Skin epidermis (tissue), 12 donors: ENCODE measurements around the gene IGDCC3.

Source experiments
- H3K27ac ChIP-seq, 21 experiments: fragments of 200-600 bp; sonication (generic) in 11 of 21; one replicate each; pipeline ENCODE4 v1.5.0; 2020; ENCODE audit warnings: mild to moderate bottlenecking in 3 of 21, inconsistent platforms in 2 of 21, moderate library complexity in 2 of 21
- H3K4me3 ChIP-seq, 7 experiments: fragments of 200-600 bp; sonication (generic) in 2 of 7; one replicate each; pipeline ENCODE4 v1.5.0; 2020; ENCODE audit warnings: inconsistent platforms in 2 of 7, mild to moderate bottlenecking in 2 of 7, moderate library complexity in 1 of 7

The IGDCC3 gene

GRCh38 chr15:65377976-65378366 lies at the start of gene IGDCC3:
IGDCC3 (minus strand) TSS chr15:65378002; CDS start chr15:65377788, 214 bp downstream.
- peak within 1 kb of the TSS; percentile 32 to 53 (median 42) for H3K4me3 ChIP-seq
- no peak within 1 kb of the TSS for H3K27ac ChIP-seq

GRCh38 chr15:65426216-65426853 lies 48.5 kb upstream of the IGDCC3 start:
- no peak overlapping the region for H3K27ac ChIP-seq

GRCh38 chr15:65424683-65425082 lies 46.9 kb upstream of the IGDCC3 start:
- Histone ChIP-seq H3K4me3 (no peak overlapping the region), H3K27ac (no peak overlapping the region)

More at GRCh38 chr15:65426216-65426853, 48.5 kb upstream of the IGDCC3 start:
- no peak overlapping the region for H3K4me3 ChIP-seq

- Histone ChIP-seq H3K4me3 (no peak overlapping the region), H3K27ac (no peak overlapping the region)
Observed at GRCh38 chr15:65423976-65424679, 46.3 kb upstream of the IGDCC3 start.

GRCh38 chr15:65423150-65423975 lies 45.6 kb upstream of the IGDCC3 start:
- peak overlapping the region in 2 of 7 experiments; percentile 10 to 28 for H3K4me3 ChIP-seq

GRCh38 chr15:65421360-65422215 lies 43.8 kb upstream of the IGDCC3 start:
- H3K4me3 ChIP-seq, result peak overlapping the region; percentile 15 to 54 (median 37)
- peak overlapping the region in 19 of 21 experiments; percentile 39 to 80 (median 66) for H3K27ac ChIP-seq

More at GRCh38 chr15:65423150-65423975, 45.6 kb upstream of the IGDCC3 start:
- peak overlapping the region in 14 of 21 experiments; percentile 19 to 79 (median 50) for H3K27ac ChIP-seq

- Histone ChIP-seq H3K4me3 (peak overlapping the region in 5 of 7 experiments; percentile 15 to 54 (median 38)), H3K27ac (peak overlapping the region in 18 of 21 experiments; percentile 35 to 78 (median 62))
Observed at GRCh38 chr15:65420975-65421359, 43.2 kb upstream of the IGDCC3 start.

- Histone ChIP-seq H3K27ac (peak overlapping the region in 1 of 21 experiments; percentile 58), H3K4me3 (no peak overlapping the region)
Observed at GRCh38 chr15:65418596-65418995, 40.8 kb upstream of the IGDCC3 start.

- Histone ChIP-seq H3K4me3 (no peak overlapping the region), H3K27ac (peak overlapping the region in 9 of 21 experiments; percentile 3 to 58 (median 46))
Observed at GRCh38 chr15:65416845-65417416, 39.1 kb upstream of the IGDCC3 start.

- Histone ChIP-seq H3K4me3 (no peak overlapping the region), H3K27ac (peak overlapping the region in 12 of 21 experiments; percentile 9 to 76 (median 42))
Observed at GRCh38 chr15:65414841-65415621, 37.2 kb upstream of the IGDCC3 start.

- H3K4me3 ChIP-seq, result no peak overlapping the region
- no peak overlapping the region for H3K27ac ChIP-seq
Observed at GRCh38 chr15:65413760-65414144, 36.0 kb upstream of the IGDCC3 start.

- Histone ChIP-seq H3K27ac (peak overlapping the region in 1 of 21 experiments; percentile 3), H3K4me3 (no peak overlapping the region)
Observed at GRCh38 chr15:65413051-65413759, 35.4 kb upstream of the IGDCC3 start.

GRCh38 chr15:65412556-65412955 lies 34.8 kb upstream of the IGDCC3 start:
- H3K27ac ChIP-seq, result no peak overlapping the region
- H3K4me3 ChIP-seq, result no peak overlapping the region

- Histone ChIP-seq H3K27ac (no peak overlapping the region), H3K4me3 (no peak overlapping the region)
Observed at GRCh38 chr15:65411465-65412071, 33.8 kb upstream of the IGDCC3 start.

- no peak overlapping the region for H3K4me3 ChIP-seq
- no peak overlapping the region for H3K27ac ChIP-seq
Observed at GRCh38 chr15:65410972-65411371, 33.2 kb upstream of the IGDCC3 start.

- Histone ChIP-seq H3K27ac (peak overlapping the region in 4 of 21 experiments; percentile 15 to 67 (median 44)), H3K4me3 (no peak overlapping the region)
Observed at GRCh38 chr15:65410036-65410435, 32.2 kb upstream of the IGDCC3 start.

GRCh38 chr15:65409036-65409631 lies 31.3 kb upstream of the IGDCC3 start:
- Histone ChIP-seq H3K4me3 (no peak overlapping the region), H3K27ac (peak overlapping the region in 11 of 21 experiments; percentile 22 to 78 (median 48))
